HG03342 (cell line): ENCODE data around the gene FOXD4L1.
A peak's percentile ranks its signal among the peaks of the same experiment; 100 is the strongest.
"Not testable (repeated sequence)": the region's sequence is repeated elsewhere in the genome, so short reads cannot be mapped to it uniquely, and the experiment has no call there.

Experiments
- ATAC-seq: cut with Tn5 transposase; IDR thresholded peaks from one replicate; pipeline ENCODE4 v1.9.1; 2021; ENCODE audit warnings: mild to moderate bottlenecking, moderate library complexity; ENCODE audit not compliant: unreplicated experiment

Gene FOXD4L1

DNA sequence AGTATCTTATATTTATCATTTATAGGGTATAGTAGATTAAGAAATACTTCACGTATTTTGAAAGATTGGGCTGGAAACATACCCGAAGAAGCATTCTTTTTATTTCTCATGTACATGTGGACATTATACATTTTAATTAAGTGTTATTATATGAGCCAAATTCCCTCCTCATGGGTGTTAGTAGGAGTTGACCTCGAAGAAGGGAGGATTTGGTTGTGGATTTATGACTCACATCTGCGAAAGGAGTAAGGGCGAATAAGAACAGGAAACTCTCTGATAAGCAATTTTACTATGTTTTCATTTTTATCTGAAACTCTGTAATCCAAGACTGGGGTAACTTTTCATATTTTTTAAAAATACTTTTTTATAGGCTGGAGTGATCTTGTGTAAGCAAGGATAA, 23.0 kb downstream of the FOXD4L1 start:
- ATAC-seq: not testable (repeated sequence)

DNA sequence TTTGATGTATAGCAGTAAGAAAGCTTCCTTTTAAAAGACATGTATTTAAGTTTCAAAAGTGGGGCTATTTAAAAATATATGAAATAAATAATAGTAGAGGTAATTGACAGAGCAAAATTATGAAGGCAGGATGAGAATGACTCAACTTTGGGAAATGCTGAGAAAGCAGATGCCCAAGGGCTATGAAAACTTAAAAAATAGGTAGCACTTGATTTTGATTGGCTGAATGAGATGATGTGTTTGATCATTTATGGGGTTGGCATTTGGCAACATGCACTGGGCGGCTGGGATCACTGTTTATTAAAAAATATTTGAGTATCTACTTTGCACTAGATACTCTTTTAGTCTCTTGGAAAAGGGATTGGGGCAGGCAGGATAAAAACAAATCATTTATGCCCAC, 26.5 kb downstream of the FOXD4L1 start:
- not testable (repeated sequence) for ATAC-seq

DNA sequence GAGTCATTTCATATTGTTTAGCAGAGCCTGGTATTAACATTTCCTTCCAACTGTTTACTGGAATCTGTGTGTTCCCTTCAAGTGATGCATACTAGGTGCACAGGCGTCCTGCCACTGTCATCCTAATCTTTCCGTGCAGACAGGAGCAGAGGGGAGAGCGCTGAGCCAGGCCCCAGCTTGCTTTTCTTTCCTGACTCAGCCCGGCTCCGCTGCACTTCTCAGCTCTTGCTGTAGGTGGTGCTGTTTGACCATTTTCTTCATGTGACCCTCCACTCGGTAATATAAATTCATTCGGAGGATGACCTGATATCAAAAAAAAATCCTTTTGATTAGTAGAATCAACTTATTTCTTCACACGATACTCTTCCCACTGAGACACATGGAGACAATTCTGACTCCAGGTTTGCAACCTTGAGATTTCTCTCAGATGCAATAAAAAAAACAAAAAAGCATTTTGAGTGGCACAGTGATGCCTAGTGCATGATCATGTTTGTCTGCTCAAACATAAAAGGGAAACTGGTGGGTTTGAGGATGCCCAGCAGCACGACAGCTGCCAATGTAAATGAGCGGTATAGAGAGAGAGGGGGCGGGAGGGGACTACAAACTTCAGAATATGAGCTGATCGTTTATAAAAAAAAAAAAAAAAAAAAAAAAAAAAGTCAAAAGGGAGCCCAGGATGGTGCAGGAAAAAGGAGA, 29.0 kb downstream of the FOXD4L1 start:
- peak; percentile 90 for ATAC-seq

DNA sequence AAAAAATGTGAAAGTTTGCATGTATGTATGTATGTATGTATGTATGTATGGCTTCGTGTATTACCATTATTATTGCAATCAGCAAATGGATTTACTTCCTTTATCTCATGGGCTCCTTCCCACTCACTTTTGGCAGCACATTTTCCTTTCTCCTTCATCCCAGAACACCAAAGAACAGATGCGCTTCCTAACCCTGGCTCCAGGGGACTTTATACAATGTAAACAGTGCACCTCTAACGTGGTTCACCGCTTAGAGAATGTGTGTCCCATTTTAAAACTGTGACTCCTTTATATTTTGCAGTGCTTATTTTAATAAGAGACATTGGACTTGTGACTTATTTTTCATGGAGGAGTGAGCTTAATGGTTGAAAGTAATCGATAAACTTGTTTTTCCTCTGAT, 29.7 kb downstream of the FOXD4L1 start:
- not testable (repeated sequence) for ATAC-seq

DNA sequence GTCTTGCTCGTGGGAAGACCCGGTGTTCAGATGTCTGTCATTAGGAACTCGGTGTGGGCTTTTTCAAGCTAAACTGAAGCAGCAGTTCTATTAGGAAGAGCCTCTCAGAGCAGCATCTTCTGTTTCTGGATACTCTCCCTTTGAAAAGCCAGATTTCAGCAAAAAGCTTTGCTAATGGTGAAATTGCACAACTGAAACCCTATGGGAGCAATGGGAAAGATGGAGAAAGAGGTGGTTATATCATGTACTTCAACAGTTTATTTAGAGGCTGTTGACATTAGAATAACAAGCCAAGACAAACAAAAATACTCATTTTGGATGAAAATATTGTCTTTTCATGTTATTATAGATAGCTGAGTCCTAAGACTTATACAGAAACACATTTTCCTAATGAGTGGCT, 30.4 kb downstream of the FOXD4L1 start:
- not testable (repeated sequence) for ATAC-seq

DNA sequence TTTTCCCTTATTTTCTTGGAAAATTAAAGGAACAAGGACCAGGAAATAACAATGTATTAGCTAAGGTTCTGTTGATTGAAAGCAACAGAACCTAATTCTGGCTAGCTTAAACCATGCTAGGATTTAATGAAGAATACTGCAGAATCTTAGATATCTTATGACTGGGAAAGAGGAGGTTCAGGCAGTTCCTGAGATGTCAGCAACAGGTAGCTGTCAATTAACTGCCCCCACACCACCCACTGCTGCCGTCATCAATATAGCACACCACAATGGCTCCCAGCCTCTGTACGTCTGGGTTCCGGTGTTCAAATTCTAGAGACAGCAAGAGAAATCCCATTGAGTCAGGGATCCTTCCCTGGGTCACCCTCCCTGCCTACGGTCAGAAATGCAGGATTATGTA, 34.5 kb downstream of the FOXD4L1 start:
- not testable (repeated sequence) for ATAC-seq

DNA sequence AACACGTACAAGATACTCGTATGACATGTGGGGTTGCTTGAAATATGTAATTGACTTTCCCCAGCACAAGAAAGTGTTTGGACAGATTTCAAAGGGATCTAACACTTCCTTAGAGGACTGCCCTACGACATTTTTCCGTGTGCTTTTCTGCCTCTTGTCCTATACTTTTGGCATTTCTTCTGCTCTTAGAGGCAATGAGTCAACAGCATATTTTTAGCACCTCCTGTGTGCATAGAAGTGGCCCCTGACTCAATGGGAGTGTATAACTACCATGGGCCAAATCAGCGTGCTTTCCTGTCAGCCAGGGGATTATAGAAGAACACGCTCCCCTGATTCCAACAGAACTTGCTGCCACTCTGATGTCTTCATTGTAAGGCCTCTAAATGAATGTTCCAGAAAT, 38.1 kb downstream of the FOXD4L1 start:
- ATAC-seq: not testable (repeated sequence)

DNA sequence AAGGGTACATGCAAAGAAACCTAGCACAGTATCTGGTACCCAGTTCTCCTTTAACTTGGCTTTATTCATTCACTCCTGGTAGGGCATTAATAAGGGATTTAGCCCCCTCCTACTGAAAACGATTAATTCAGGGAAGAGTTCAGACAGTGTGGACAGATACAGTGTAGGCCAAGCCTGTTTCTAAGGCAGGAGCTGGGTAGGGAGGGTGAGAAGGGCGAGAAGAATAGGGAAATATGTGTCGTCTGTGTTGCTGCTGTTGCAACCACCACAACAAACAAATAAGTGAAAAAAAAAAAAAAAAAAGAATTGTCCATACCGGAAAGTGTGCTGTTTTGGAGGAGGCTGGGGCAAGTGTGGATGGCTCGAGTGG, 42.4 kb downstream of the FOXD4L1 start:
- not testable (repeated sequence) for ATAC-seq

DNA sequence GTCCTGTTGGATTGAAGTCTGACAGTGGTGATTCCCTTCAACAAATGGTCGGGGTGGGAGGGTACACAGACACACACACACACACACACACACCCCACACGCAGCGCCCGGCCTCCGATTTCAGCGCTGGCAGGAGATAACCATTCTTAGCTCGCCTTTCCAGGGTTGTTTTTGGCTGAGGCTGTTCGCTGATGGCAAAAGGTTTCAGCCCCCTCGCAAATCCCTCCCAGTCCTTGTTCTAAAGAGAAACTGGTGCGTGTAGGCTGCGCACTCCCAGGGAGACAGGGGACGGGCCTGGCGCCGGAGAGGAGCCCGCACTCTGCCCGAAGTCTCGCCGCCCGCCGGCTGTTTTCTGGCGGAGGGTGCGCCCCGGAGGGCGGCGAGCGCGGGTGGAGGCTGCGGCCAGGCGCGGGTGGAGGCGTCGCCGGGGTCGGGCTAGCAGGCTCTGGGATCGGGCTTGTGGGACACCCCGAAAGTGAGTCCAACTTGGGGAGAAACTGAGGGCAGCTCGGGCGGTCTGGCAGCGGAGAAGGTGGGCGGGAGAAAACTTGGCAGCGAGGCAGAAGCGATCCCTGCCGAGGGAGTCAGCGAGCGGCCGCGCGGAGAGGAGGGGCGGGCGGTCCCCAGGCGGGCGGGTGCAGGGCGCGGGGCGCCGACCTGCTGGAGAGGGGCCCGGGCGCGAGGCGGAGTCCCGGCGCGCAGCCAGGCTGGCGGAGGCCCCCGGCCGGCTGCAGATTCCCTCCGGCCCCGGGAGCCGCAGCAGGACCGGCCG, 42.9 kb downstream of the FOXD4L1 start:
- not testable (repeated sequence) for ATAC-seq

DNA sequence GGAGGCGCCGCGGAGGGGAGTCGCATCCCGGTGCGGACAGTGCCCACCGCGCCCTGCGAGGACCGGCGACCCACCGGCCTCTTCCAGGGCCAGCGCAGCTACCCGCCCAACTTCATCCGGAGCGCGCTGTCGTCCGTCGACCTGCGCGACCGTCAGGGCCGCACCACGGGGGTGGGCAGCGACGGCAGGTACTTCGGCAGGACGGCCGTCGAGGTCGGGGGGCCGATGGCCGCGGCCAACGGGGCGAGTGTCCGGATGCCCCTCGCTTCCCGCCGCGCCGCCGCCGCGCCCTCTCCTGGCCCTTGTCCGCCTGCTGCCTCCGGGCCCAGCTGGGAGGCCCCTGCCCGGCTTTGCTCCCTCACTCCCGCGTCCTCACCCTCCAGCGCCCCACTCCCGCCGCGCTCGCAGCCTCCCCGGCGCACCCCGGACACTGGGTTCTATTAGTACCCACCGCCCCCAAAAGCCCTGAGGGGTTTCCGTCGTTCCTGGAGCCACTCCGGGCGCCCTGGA, 43.6 kb downstream of the FOXD4L1 start:
- ATAC-seq: not testable (repeated sequence)

DNA sequence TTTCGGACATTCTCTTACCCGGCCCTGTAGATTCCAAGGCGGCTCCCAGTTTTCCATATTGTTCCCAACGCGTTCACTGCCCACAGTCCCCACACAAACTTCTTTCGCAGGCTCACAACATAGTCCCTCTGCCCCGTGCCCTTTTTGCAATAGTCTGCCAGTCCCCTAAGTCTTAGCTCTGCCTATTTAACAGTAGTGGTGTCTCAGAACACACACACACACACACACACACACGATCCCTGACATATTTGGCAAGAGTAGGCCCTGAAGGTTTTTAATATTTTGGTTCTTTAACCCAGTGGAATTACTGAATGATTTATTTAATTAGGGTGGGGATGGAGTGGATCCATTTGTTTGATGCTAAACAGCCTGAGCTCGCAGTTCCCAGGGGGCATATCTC, 44.1 kb downstream of the FOXD4L1 start:
- not testable (repeated sequence) for ATAC-seq
